BJ (cell line): ENCODE results near the gene SH2B3. TPM values are rescaled to one million over a fixed set of nuclear protein-coding genes. Genes with fewer than 3 reads are reported as not detected.
"Not testable (repeated sequence)": the region's sequence is repeated elsewhere in the genome, so short reads cannot be mapped to it uniquely, and the experiment has no call there.

Experiments
- CTCF ChIA-PET: fragments of 350-600 bp; formaldehyde crosslinking; extraction: SDS; loops from one replicate; lab custom pipeline; 2021; ENCODE audit warnings: antibody characterized with exemption, inconsistent platforms; lab: Yijun Ruan, JAX
- POLR2A ChIA-PET: fragments of 300-600 bp; sonication (Branson Sonifier 250); formaldehyde crosslinking; extraction: SDS; loops from one replicate; lab custom pipeline; 2021; ENCODE audit warnings: antibody characterized with exemption; lab: Charles Lee
- DNase-seq: peaks from one replicate; pipeline ENCODE4 v3.0.0-alpha.2; 2011; ENCODE audit warnings: low read depth
- H3K27me3 ChIP-seq: 2 replicates; pipeline ENCODE4 v1.6.0; 2011; ENCODE audit warnings: low read length; ENCODE audit not compliant: control insufficient read depth, insufficient read depth
- H3K36me3 ChIP-seq: 2 replicates; pipeline ENCODE4 v1.5.1; 2011; ENCODE audit warnings: low read length; ENCODE audit not compliant: control insufficient read depth, insufficient read depth
- H3K4me3 ChIP-seq: 2 replicates; pipeline ENCODE4 v1.5.1; 2011; ENCODE audit warnings: low read depth, mild to moderate bottlenecking, control low read depth, low read length
- CTCF ChIP-seq: IDR thresholded peaks from 2 replicates; pipeline ENCODE4 v1.5.1; 2011; ENCODE audit warnings: low read depth, mild to moderate bottlenecking, control low read depth, inconsistent platforms, low read length, moderate library complexity; ENCODE audit not compliant: insufficient read depth
- polyA plus RNA-seq: library from polyadenylated mRNA; depleted of rRNA; stranded (reverse); fragments of >200 nt; gene quantifications from 2 replicates; pipeline ENCODE4 v1.2.3, GENCODE V29; 2011

Gene SH2B3
- polyA plus RNA-seq, 1 experiment, result 19.4 TPM

- no peak for DNase-seq
- H3K27me3 ChIP-seq, result no peaks in the 10 kb centered on the region
- CTCF ChIA-PET, result no interaction called here
- peaks cover 4% of the 10 kb centered on the region for H3K36me3 ChIP-seq
- POLR2A ChIA-PET, result no interaction called here
- H3K4me3 ChIP-seq, result no peak overlapping the region
- no peak for TF ChIP-seq CTCF
These were observed 63.7 kb downstream of the SH2B3 start for GRCh38 chr12:111469401-111469800.

GRCh38 chr12:111471236-111471635, 65.5 kb downstream of the SH2B3 start:
- Histone ChIP-seq H3K27me3 (no peaks in the 10 kb centered on the region), H3K4me3 (no peak overlapping the region), H3K36me3 (peaks cover 7% of the 10 kb centered on the region)
- ChIA-PET CTCF (interaction anchor here (0.7 to 4.3 kb wide), 6 partner anchors 9 to 75 kb away, joined by 3 to 25 read pairs (median 4); no protein-coding TSS in a partner anchor), POLR2A (no interaction called here)
- DNase-seq, result no peak
- TF ChIP-seq CTCF, result no peak

- H3K4me3 ChIP-seq, result no peak overlapping the region
- ChIA-PET POLR2A (no interaction called here), CTCF (interaction anchor here (0.6 to 3.2 kb wide), 3 partner anchors 10 to 156 kb away, joined by 3 to 22 read pairs (median 4); no protein-coding TSS in a partner anchor)
- no peak for DNase-seq
- peaks cover 16% of the 10 kb centered on the region for H3K36me3 ChIP-seq
- no peaks in the 10 kb centered on the region for H3K27me3 ChIP-seq
- peak; percentile 26; the same call in 1 of the 2 replicates for TF ChIP-seq CTCF
These were observed 76.7 kb downstream of the SH2B3 start for GRCh38 chr12:111482462-111482861.

- H3K27me3 ChIP-seq, result no peaks in the 10 kb centered on the region
- H3K4me3 ChIP-seq, result no peak overlapping the region
- no peak for TF ChIP-seq CTCF
- H3K36me3 ChIP-seq, result peaks cover 18% of the 10 kb centered on the region
- CTCF ChIA-PET, result interaction anchor here (0.9 to 4.4 kb wide), 4 partner anchors 8 to 91 kb away, joined by 3 to 17 read pairs (median 4); no protein-coding TSS in a partner anchor
- POLR2A ChIA-PET, result no interaction called here
- DNase-seq, result no peak
These were observed 82.5 kb downstream of the SH2B3 start for GRCh38 chr12:111488271-111488670.

- no peak for DNase-seq
- Histone ChIP-seq H3K4me3 (no peak overlapping the region), H3K27me3 (no peaks in the 10 kb centered on the region), H3K36me3 (peaks cover 14% of the 10 kb centered on the region)
- TF ChIP-seq CTCF, result no peak
- ChIA-PET POLR2A (no interaction called here), CTCF (interaction anchor here (1.0 to 4.4 kb wide), 2 partner anchors 11 to 92 kb away, joined by 4 to 17 read pairs; no protein-coding TSS in a partner anchor)
These were observed 83.1 kb downstream of the SH2B3 start for GRCh38 chr12:111488798-111489197.

GRCh38 chr12:111492979-111493378, 87.3 kb downstream of the SH2B3 start:
- DNase-seq, POLR2A ChIA-PET, H3K27me3 ChIP-seq, H3K4me3 ChIP-seq: not testable (repeated sequence)
- H3K36me3 ChIP-seq, result peaks cover 10% of the 10 kb centered on the region
- CTCF ChIA-PET, result interaction anchor here (0.6 to 1.8 kb wide), 3 partner anchors 14 to 181 kb away, joined by 3 to 4 read pairs (median 4); no protein-coding TSS in a partner anchor
